GM18951 (cell line): ENCODE results near the gene TLR5.

ENCODE experiments used
- POLR2A ChIP-seq: IDR thresholded peaks from 4 replicates; pipeline ENCODE4 v1.6.1; 2011; ENCODE audit warnings: mild to moderate bottlenecking; ENCODE audit not compliant: insufficient read length, insufficient read depth; ENCODE audit errors: extremely low read depth
- in situ Hi-C: fragments of 300-500 bp; cut with MboI; formaldehyde crosslinking; loops from one replicate; pipeline ENCODE4 v1.12.0; 2022; ENCODE audit warnings: low sequenced_read_pairs, mixed read lengths, inconsistent platforms; ENCODE audit not compliant: unreplicated experiment

The TLR5 gene

DNA sequence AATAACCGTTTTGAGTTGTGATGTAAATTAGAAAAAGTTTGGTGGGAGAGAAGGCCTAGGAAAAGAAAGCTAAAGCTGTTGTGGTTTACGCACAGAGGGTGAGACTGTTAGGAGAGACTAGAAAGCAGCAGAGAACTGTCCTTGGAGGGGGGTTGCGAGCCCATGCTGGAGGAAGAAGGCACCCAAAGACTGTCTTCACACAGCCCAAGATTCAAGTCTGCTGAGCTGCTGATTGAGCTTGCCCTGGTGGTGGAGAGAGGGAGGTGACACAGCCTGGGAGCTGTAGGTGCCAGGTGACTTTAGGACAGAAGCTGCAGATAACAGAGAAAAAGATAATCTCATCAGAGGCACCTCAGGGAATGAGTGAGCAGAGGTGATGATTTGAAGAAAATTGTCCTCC, 18.3 kb upstream of the TLR5 start:
- in situ Hi-C loops: no loop called here
- TF ChIP-seq POLR2A: no peak

GRCh38 chr1:223156343-223156742, 13.3 kb upstream of the TLR5 start:
- in situ Hi-C loops: no loop called here

DNA sequence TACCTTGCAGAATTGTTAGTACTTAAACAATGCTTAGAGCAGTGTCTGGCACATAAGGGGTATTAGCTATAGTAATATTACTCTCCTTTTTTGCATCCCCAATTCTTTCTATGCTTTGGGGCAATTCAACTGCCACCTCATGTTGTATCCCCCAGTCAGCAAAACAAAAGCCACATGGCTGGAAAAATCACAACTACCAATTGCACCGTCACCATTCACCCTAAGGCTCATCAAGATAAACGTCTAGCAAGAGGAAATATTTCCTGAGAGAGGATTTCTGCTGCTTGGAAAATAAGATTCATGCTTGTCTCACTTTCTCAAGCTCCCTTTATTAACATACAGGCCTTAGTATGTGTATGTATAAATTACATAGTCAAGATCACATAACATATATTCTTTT, 12.1 kb upstream of the TLR5 start:
- in situ Hi-C loops: no loop called here
- no peak for TF ChIP-seq POLR2A

More at GRCh38 chr1:223156343-223156742, 13.3 kb upstream of the TLR5 start:
- no peak for TF ChIP-seq POLR2A

GRCh38 chr1:223153177-223154119, 10.4 kb upstream of the TLR5 start:
- no peak for TF ChIP-seq POLR2A
- in situ Hi-C loops: no loop called here

GRCh38 chr1:223152399-223152798, 9.4 kb upstream of the TLR5 start:
- TF ChIP-seq POLR2A: no peak
- in situ Hi-C loops: no loop called here

- no peak for TF ChIP-seq POLR2A
- in situ Hi-C loops: no loop called here
Observed at GRCh38 chr1:223150443-223150842, 7.4 kb upstream of the TLR5 start.

DNA sequence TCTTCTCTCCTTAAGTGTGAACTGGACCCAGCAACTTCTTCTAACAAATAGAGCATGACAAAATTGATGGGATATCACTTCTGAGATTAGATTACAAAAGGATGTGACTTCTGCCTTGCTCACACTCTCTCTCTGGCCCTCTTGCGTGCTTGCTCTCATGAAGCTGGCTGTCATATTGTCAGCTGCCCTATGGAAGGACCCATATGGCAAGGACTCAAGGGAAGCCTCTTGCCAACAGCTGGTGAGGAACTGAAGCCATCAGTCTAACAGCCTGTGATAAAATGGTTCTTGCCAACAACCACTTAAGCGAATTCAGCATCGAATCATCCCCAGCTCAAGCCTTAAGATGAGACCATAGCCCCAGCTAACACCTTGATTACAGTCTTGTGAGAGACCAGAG, 4.8 kb upstream of the TLR5 start:
- in situ Hi-C loops: no loop called here

GRCh38 chr1:223147409-223147808, 4.4 kb upstream of the TLR5 start:
- TF ChIP-seq POLR2A: no peak
- in situ Hi-C loops: no loop called here

More for the DNA sequence above, 4.8 kb upstream of the TLR5 start:
- TF ChIP-seq POLR2A: no peak

- no peak for TF ChIP-seq POLR2A
- in situ Hi-C loops: no loop called here
Observed at GRCh38 chr1:223146745-223147144, 3.7 kb upstream of the TLR5 start.

- in situ Hi-C loops: no loop called here
- no peak for TF ChIP-seq POLR2A
Observed at GRCh38 chr1:223144914-223145313, 1.9 kb upstream of the TLR5 start.

- TF ChIP-seq POLR2A: no peak
- in situ Hi-C loops: no loop called here
Observed at GRCh38 chr1:223144431-223144830, 1.4 kb upstream of the TLR5 start.

DNA sequence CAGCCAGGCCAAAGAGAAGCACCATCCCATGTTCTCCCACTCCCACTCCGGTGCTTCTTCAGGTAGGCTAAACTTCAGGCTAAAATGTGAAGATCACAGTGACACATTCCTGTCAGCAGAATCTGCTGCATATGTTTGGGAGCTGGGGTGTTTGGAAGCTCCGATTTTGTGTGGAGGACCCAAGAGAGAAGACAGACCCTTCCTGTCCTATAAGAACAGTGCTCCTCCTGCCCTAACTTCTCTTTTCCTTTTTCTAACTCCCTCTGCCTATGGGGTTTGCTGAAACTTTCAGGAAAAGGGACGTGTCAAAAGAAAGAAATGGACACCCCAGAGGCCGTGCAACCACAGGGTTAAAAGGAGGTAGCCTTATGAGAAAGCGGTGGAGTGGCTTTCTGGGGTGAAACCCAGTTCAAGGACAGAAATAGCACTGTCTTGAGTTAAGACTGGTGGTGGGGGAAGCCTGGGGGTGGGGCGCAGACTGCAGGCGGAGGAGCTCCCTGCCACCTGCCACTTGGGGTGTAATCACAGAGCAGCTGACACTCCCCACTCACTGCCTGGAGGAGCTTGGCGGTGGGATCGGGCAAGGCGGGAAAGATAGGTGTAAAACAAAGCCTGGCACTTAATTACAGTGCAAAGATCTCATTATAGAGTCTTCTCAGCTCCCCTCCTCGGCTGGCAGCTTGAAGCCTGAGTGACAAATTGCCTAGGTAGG, 645 bp upstream of the TLR5 start:
- no peak for TF ChIP-seq POLR2A
- in situ Hi-C loops: no loop called here

- in situ Hi-C loops: no loop called here
- TF ChIP-seq POLR2A: no peak
Observed at GRCh38 chr1:223142269-223142668, 779 bp downstream of the TLR5 start.
